ENCODE results near the gene CHFR.

DNA sequence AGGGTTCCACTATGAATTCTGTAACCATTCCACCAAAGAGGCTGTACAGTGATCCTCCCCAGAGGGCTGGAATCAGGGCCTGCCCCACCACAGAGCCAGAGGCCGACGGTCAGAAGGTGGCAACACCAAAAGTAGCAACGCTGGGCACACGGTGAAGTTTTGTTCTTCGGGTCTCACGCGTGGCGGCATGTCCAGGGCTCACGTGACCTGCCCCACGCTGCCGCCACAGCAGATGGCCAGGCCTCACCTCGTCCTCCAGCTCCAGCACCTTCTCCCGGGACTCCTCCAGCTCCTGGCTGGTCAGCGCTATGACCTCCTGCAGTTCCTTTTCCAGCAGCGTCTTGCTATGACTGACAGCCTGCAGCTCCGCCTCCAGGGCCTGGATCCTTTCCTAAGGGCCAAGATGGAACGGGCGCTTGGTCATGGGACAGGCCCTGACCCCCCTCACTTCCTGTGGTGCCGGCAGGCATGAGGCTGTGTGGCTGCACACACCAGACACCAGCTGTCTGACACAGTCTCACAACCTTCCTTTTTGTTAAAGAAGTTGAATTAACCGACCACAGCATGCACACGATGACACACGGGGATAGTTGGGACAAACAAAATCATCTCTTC, 103.4 kb downstream of the CHFR start:
- TF ChIP-seq, protein P1, sequence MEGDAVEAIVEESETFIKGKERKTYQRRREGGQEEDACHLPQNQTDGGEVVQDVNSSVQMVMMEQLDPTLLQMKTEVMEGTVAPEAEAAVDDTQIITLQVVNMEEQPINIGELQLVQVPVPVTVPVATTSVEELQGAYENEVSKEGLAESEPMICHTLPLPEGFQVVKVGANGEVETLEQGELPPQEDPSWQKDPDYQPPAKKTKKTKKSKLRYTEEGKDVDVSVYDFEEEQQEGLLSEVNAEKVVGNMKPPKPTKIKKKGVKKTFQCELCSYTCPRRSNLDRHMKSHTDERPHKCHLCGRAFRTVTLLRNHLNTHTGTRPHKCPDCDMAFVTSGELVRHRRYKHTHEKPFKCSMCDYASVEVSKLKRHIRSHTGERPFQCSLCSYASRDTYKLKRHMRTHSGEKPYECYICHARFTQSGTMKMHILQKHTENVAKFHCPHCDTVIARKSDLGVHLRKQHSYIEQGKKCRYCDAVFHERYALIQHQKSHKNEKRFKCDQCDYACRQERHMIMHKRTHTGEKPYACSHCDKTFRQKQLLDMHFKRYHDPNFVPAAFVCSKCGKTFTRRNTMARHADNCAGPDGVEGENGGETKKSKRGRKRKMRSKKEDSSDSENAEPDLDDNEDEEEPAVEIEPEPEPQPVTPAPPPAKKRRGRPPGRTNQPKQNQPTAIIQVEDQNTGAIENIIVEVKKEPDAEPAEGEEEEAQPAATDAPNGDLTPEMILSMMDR (IDR thresholded peaks at IDR 0.05), result no peak
- no peak for TF ChIP-seq POLR2AphosphoS5 (IDR thresholded peaks at IDR 0.05; ENCODE audit: low read depth, low read length)
- TF ChIP-seq, protein P2, sequence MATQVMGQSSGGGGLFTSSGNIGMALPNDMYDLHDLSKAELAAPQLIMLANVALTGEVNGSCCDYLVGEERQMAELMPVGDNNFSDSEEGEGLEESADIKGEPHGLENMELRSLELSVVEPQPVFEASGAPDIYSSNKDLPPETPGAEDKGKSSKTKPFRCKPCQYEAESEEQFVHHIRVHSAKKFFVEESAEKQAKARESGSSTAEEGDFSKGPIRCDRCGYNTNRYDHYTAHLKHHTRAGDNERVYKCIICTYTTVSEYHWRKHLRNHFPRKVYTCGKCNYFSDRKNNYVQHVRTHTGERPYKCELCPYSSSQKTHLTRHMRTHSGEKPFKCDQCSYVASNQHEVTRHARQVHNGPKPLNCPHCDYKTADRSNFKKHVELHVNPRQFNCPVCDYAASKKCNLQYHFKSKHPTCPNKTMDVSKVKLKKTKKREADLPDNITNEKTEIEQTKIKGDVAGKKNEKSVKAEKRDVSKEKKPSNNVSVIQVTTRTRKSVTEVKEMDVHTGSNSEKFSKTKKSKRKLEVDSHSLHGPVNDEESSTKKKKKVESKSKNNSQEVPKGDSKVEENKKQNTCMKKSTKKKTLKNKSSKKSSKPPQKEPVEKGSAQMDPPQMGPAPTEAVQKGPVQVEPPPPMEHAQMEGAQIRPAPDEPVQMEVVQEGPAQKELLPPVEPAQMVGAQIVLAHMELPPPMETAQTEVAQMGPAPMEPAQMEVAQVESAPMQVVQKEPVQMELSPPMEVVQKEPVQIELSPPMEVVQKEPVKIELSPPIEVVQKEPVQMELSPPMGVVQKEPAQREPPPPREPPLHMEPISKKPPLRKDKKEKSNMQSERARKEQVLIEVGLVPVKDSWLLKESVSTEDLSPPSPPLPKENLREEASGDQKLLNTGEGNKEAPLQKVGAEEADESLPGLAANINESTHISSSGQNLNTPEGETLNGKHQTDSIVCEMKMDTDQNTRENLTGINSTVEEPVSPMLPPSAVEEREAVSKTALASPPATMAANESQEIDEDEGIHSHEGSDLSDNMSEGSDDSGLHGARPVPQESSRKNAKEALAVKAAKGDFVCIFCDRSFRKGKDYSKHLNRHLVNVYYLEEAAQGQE (IDR thresholded peaks at IDR 0.05; ENCODE audit: insufficient read depth in 1 of 2, low read depth in 2 of 2, low read length in 1 of 2), result no peak
- TF ChIP-seq SIN3A (IDR thresholded peaks at IDR 0.05; ENCODE audit: borderline replicate concordance, insufficient read depth, low read depth, low read length), result no peak

Data from Panc1 (cell line).